Testis (tissue), 3 donors: Measurements from ENCODE around the gene RIPK3. TPM values are rescaled to one million over a fixed set of nuclear protein-coding genes. Genes with fewer than 3 reads are reported as not detected.
A peak's percentile ranks its signal among the peaks of the same experiment; 100 is the strongest.

Source experiments
- DNase-seq: peaks from one replicate; pipeline ENCODE4 v3.0.0-alpha.2; 2019
- H3K27ac ChIP-seq, 2 donors: fragments of 200-600 bp; sonication (generic); one replicate each; pipeline ENCODE4 v1.5.1; 2019
- H3K27me3 ChIP-seq: fragments of 200-600 bp; sonication (generic); one replicate; pipeline ENCODE4 v1.5.1; 2019
- H3K36me3 ChIP-seq: fragments of 200-600 bp; sonication (generic); one replicate; pipeline ENCODE4 v1.5.1; 2017; ENCODE audit warnings: low read depth; ENCODE audit errors: missing control alignments
- H3K4me1 ChIP-seq: fragments of 200-600 bp; sonication (generic); one replicate; pipeline ENCODE4 v1.5.1; 2019
- H3K4me3 ChIP-seq, 2 donors: fragments of 200-600 bp; sonication (generic); one replicate each; pipeline ENCODE4 v1.5.1; 2017 to 2019
- H3K9me3 ChIP-seq: fragments of 200-600 bp; sonication (generic); one replicate; pipeline ENCODE4 v1.5.1; 2017
- CTCF ChIP-seq, 3 experiments: fragments of 450-650 bp in 2 of 3; fragments of 200-600 bp in 1 of 3; sonication (generic) in 1 of 3; IDR thresholded peaks; one replicate each; pipeline ENCODE4 v1.5.1; 2016 to 2019; ENCODE audit warnings: antibody characterized with exemption in 3 of 3, mild to moderate bottlenecking in 2 of 3, moderate library complexity in 1 of 3
- POLR2A ChIP-seq: fragments of 450-650 bp; IDR thresholded peaks from one replicate; pipeline ENCODE4 v1.6.1; 2017; ENCODE audit warnings: antibody characterized with exemption, mild to moderate bottlenecking, moderate library complexity
- WGBS, 2 donors: methylation state at CpG; one replicate each; pipeline ENCODE4 v1.1.5; 2018; 5-methylcytosine and 5-hydroxymethylcytosine counted together
- intact Hi-C: fragments of 100-400 bp; cut with DNase I; formaldehyde crosslinking; loops from one replicate; pipeline ENCODE4 v1.15.1; 2023; ENCODE audit warnings: low total_unique reads
- polyA plus RNA-seq: library from polyadenylated mRNA; stranded (reverse); fragments of 350-450 nt; fragmentation: Illumina TruSeq; extraction: RNeasy Lipid Tissue Mini Kit (QIAGEN cat#74804); gene quantifications from one replicate; pipeline ENCODE4 v1.2.3, GENCODE V29; 2014; ENCODE audit warnings: low read depth, low replicate concordance; ENCODE audit not compliant: insufficient read depth
- total RNA-seq, 2 donors: library from RNA; depleted of rRNA; stranded (reverse); fragments of >200 nt; gene quantifications; one replicate each; pipeline ENCODE4 v1.2.3, GENCODE V29; 2016

The RIPK3 gene
- total and polyA plus RNA-seq, 3 donors from 2014 or later, result 2.8 to 11.3 (median 3.2) TPM

- no peaks in the 10 kb centered on the region for H3K27me3 ChIP-seq
- no peaks in the 10 kb centered on the region for H3K4me1 ChIP-seq
- TF ChIP-seq CTCF (IDR thresholded peaks at IDR 0.05) (no peak), POLR2A (no peak)
- H3K36me3 ChIP-seq, result no peaks in the 10 kb centered on the region
- no peak overlapping the region for H3K27ac ChIP-seq
- no peak overlapping the region for H3K4me3 ChIP-seq
- 80 to 100% methylated on average over 1 of the region's 1 CpG for WGBS, 2 donors
- intact Hi-C loops, result no loop called here
- no peaks in the 10 kb centered on the region for H3K9me3 ChIP-seq
- no peak for DNase-seq
These were observed 815 bp upstream of the RIPK3 start for GRCh38 chr14:24340606-24341005.

GRCh38 chr14:24338843-24339242, 948 bp downstream of the RIPK3 start:
- H3K4me3 ChIP-seq, result peak overlapping the region in 1 of 2 donors; percentile 51
- no peak overlapping the region for H3K27ac ChIP-seq
- 57 to 70% methylated on average over 11 to 14 of the region's 14 CpGs for WGBS, 2 donors
- no peaks in the 10 kb centered on the region for H3K36me3 ChIP-seq
- H3K27me3 ChIP-seq, result no peaks in the 10 kb centered on the region
- intact Hi-C loops, result no loop called here
- no peak for DNase-seq
- TF ChIP-seq POLR2A (no peak), CTCF (IDR thresholded peaks at IDR 0.05) (no peak)
- H3K4me1 ChIP-seq, result peaks cover 14% of the 10 kb centered on the region
- no peaks in the 10 kb centered on the region for H3K9me3 ChIP-seq

GRCh38 chr14:24337824-24338175, 2.0 kb downstream of the RIPK3 start:
- 93 to 96% methylated on average over 8 of the region's 8 CpGs for WGBS, 2 donors
- Histone ChIP-seq H3K9me3 (no peaks in the 10 kb centered on the region), H3K36me3 (no peaks in the 10 kb centered on the region), H3K4me3 (no peak overlapping the region), H3K27ac (no peak overlapping the region), H3K27me3 (no peaks in the 10 kb centered on the region), H3K4me1 (peaks cover 15% of the 10 kb centered on the region)
- DNase-seq, result no peak
- intact Hi-C loops, result no loop called here
- TF ChIP-seq POLR2A (no peak), CTCF (IDR thresholded peaks at IDR 0.05) (no peak)

- Histone ChIP-seq H3K27me3 (no peaks in the 10 kb centered on the region), H3K9me3 (no peaks in the 10 kb centered on the region), H3K36me3 (no peaks in the 10 kb centered on the region), H3K4me1 (peaks cover 20% of the 10 kb centered on the region), H3K27ac (no peak overlapping the region), H3K4me3 (no peak overlapping the region)
- DNase-seq, result no peak
- intact Hi-C loops, result no loop called here
- no peak for TF ChIP-seq POLR2A
- no peak for TF ChIP-seq CTCF (IDR thresholded peaks at IDR 0.05)
- 85 to 96% methylated on average over 7 of the region's 7 CpGs for WGBS, 2 donors
These were observed 2.5 kb downstream of the RIPK3 start for GRCh38 chr14:24337144-24337823.
